HCT116 (cell line): Measurements from ENCODE around the gene CDV3.

ENCODE experiments used
- EGR1 ChIP-seq: IDR thresholded peaks from 2 replicates; pipeline ENCODE4 v1.6.1; 2012; ENCODE audit warnings: low read depth
- EZH2 ChIP-seq: fragments of 200-600 bp; sonication (generic); IDR thresholded peaks from 2 replicates; pipeline ENCODE4 v1.6.1; 2017; ENCODE audit warnings: antibody characterized with exemption, mixed run types
- EZH2phosphoT487 ChIP-seq: fragments of 200-600 bp; IDR thresholded peaks from 2 replicates; pipeline ENCODE4 v1.6.1; 2018; ENCODE audit warnings: antibody characterized with exemption, borderline replicate concordance
- JUND ChIP-seq: IDR thresholded peaks from 2 replicates; pipeline ENCODE4 v1.6.1; 2012
- POLR2AphosphoS5 ChIP-seq: IDR thresholded peaks from 2 replicates; pipeline ENCODE4 v1.6.1; 2011; ENCODE audit warnings: mild to moderate bottlenecking, low read depth, low read length, moderate library complexity
- SIN3A ChIP-seq: IDR thresholded peaks from 2 replicates; pipeline ENCODE4 v1.6.1; 2012; ENCODE audit warnings: low read depth
- ZBTB33 ChIP-seq: IDR thresholded peaks from 2 replicates; pipeline ENCODE4 v1.6.1; 2011; ENCODE audit warnings: mild to moderate bottlenecking, low read length, moderate library complexity; ENCODE audit not compliant: insufficient replicate concordance; ENCODE audit errors: extremely low read depth
- ZFX ChIP-seq: fragments of 450-650 bp; IDR thresholded peaks from 2 replicates; pipeline ENCODE4 v1.6.1; 2017
- TF ChIP-seq, protein P1 (sequence below), 3 experiments: fragments of 200-600 bp in 1 of 3; sonication (generic) in 1 of 3; IDR thresholded peaks in 2 of 3; conservative IDR thresholded peaks in 1 of 3; 2 replicates each; pipeline ENCODE4 v1.5.1; 2012 to 2017; ENCODE audit warnings: low read depth in 2 of 3, low read length in 2 of 3, antibody characterized with exemption in 1 of 3, borderline replicate concordance in 1 of 3, control low read depth in 1 of 3, mild to moderate bottlenecking in 1 of 3, mixed read lengths in 1 of 3, mixed run types in 1 of 3, moderate library complexity in 1 of 3; ENCODE audit not compliant: insufficient read depth in 1 of 3

DNA sequence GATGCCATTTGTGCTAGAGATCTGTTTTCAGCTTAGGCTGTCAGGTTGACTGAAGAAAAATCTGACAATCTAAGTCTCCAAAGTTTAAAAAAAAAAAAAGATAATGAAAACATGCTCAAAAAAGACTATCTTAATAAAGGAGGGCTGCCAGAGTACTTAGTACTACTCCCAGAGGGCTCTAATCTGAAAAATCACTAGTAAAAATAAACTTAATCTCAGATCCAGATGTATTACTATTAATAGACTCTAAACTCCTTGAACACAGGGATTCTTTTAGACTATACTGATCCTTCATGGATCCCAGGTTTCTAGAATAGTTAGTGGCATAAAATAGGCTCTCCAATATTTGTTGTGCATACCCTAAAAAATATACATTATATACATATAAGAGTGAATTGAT, 54.3 kb downstream of the CDV3 start:
- TF ChIP-seq, protein P1, sequence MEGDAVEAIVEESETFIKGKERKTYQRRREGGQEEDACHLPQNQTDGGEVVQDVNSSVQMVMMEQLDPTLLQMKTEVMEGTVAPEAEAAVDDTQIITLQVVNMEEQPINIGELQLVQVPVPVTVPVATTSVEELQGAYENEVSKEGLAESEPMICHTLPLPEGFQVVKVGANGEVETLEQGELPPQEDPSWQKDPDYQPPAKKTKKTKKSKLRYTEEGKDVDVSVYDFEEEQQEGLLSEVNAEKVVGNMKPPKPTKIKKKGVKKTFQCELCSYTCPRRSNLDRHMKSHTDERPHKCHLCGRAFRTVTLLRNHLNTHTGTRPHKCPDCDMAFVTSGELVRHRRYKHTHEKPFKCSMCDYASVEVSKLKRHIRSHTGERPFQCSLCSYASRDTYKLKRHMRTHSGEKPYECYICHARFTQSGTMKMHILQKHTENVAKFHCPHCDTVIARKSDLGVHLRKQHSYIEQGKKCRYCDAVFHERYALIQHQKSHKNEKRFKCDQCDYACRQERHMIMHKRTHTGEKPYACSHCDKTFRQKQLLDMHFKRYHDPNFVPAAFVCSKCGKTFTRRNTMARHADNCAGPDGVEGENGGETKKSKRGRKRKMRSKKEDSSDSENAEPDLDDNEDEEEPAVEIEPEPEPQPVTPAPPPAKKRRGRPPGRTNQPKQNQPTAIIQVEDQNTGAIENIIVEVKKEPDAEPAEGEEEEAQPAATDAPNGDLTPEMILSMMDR (IDR thresholded peaks at IDR 0.05 in 2 of 3, conservative IDR thresholded peaks at IDR 0.05 in 1 of 3; ENCODE audit: borderline replicate concordance in 1 of 3, insufficient read depth in 1 of 3, low read depth in 2 of 3, low read length in 2 of 3), result no peak
- TF ChIP-seq JUND, result no peak
- no peak for TF ChIP-seq EZH2
- no peak for TF ChIP-seq ZBTB33
- no peak for TF ChIP-seq EZH2phosphoT487
- no peak for TF ChIP-seq POLR2AphosphoS5
- no peak for TF ChIP-seq ZFX
- TF ChIP-seq SIN3A, result no peak
- TF ChIP-seq EGR1, result no peak
